HL-60/S4 treated with retinoic acid at 250 ng/mL for 4 days and 3 days (cell line): ENCODE results near the gene GRIK4.

ENCODE experiments used
- in situ Hi-C: fragments of 300-500 bp; cut with MboI; formaldehyde crosslinking; loops from 2 replicates; pipeline ENCODE4 v1.7.0; 2022; ENCODE audit warnings: low sequenced_read_pairs

The GRIK4 gene

GRCh38 chr11:120626791-120627190 is 115.2 kb downstream of the GRIK4 start:
- in situ Hi-C loops, result no loop called here

GRCh38 chr11:120627327-120628163 is 116.0 kb downstream of the GRIK4 start:
- in situ Hi-C loops, result no loop called here

GRCh38 chr11:120629407-120630080 is 118.0 kb downstream of the GRIK4 start:
- in situ Hi-C loops, result no loop called here

- in situ Hi-C loops, result no loop called here
Observed at GRCh38 chr11:120630122-120630521, 118.6 kb downstream of the GRIK4 start.

- in situ Hi-C loops, result no loop called here
Observed at GRCh38 chr11:120632579-120632978, 121.0 kb downstream of the GRIK4 start.

GRCh38 chr11:120633616-120634393 is 122.3 kb downstream of the GRIK4 start:
- in situ Hi-C loops, result no loop called here

GRCh38 chr11:120634706-120635105 is 123.2 kb downstream of the GRIK4 start:
- in situ Hi-C loops, result no loop called here

- in situ Hi-C loops, result no loop called here
Observed at GRCh38 chr11:120635136-120635810, 123.7 kb downstream of the GRIK4 start.

GRCh38 chr11:120637131-120637530 is 125.6 kb downstream of the GRIK4 start:
- in situ Hi-C loops, result no loop called here

GRCh38 chr11:120642196-120642894 is 130.8 kb downstream of the GRIK4 start:
- in situ Hi-C loops, result no loop called here

- in situ Hi-C loops, result no loop called here
Observed at GRCh38 chr11:120643284-120643683, 131.7 kb downstream of the GRIK4 start.

GRCh38 chr11:120645639-120646038 is 134.1 kb downstream of the GRIK4 start:
- in situ Hi-C loops, result no loop called here

GRCh38 chr11:120646206-120646605 is 134.7 kb downstream of the GRIK4 start:
- in situ Hi-C loops, result no loop called here

GRCh38 chr11:120647681-120648080 is 136.1 kb downstream of the GRIK4 start:
- in situ Hi-C loops, result no loop called here

GRCh38 chr11:120648771-120649170 is 137.2 kb downstream of the GRIK4 start:
- in situ Hi-C loops, result no loop called here

GRCh38 chr11:120649316-120649715 is 137.8 kb downstream of the GRIK4 start:
- in situ Hi-C loops, result no loop called here

- in situ Hi-C loops, result no loop called here
Observed at GRCh38 chr11:120651396-120651795, 139.8 kb downstream of the GRIK4 start.

GRCh38 chr11:120651836-120652235 is 140.3 kb downstream of the GRIK4 start:
- in situ Hi-C loops, result no loop called here

GRCh38 chr11:120652705-120653335 is 141.3 kb downstream of the GRIK4 start:
- in situ Hi-C loops, result no loop called here

- in situ Hi-C loops, result no loop called here
Observed at GRCh38 chr11:120655589-120655988, 144.0 kb downstream of the GRIK4 start.
